WI38 (cell line): ENCODE data around the gene CHRM4.

ENCODE experiments used
- H3K4me3 ChIP-seq: 2 replicates; pipeline ENCODE4 v1.5.1; 2011; ENCODE audit warnings: low read depth, mild to moderate bottlenecking, control low read depth, low read length
- TF ChIP-seq, protein P1 (sequence below): IDR thresholded peaks from 2 replicates; pipeline ENCODE4 v1.5.1; 2012; ENCODE audit warnings: low read depth, mild to moderate bottlenecking, control low read depth, low read length

CHRM4 gene

GRCh38 chr11:46363455-46364005 is 28.0 kb downstream of the CHRM4 start:
- TF ChIP-seq, protein P1, sequence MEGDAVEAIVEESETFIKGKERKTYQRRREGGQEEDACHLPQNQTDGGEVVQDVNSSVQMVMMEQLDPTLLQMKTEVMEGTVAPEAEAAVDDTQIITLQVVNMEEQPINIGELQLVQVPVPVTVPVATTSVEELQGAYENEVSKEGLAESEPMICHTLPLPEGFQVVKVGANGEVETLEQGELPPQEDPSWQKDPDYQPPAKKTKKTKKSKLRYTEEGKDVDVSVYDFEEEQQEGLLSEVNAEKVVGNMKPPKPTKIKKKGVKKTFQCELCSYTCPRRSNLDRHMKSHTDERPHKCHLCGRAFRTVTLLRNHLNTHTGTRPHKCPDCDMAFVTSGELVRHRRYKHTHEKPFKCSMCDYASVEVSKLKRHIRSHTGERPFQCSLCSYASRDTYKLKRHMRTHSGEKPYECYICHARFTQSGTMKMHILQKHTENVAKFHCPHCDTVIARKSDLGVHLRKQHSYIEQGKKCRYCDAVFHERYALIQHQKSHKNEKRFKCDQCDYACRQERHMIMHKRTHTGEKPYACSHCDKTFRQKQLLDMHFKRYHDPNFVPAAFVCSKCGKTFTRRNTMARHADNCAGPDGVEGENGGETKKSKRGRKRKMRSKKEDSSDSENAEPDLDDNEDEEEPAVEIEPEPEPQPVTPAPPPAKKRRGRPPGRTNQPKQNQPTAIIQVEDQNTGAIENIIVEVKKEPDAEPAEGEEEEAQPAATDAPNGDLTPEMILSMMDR: no peak
- no peak overlapping the region for H3K4me3 ChIP-seq

GRCh38 chr11:46363031-46363407 is 28.6 kb downstream of the CHRM4 start:
- no peak overlapping the region for H3K4me3 ChIP-seq
- TF ChIP-seq, protein P1: no peak

DNA sequence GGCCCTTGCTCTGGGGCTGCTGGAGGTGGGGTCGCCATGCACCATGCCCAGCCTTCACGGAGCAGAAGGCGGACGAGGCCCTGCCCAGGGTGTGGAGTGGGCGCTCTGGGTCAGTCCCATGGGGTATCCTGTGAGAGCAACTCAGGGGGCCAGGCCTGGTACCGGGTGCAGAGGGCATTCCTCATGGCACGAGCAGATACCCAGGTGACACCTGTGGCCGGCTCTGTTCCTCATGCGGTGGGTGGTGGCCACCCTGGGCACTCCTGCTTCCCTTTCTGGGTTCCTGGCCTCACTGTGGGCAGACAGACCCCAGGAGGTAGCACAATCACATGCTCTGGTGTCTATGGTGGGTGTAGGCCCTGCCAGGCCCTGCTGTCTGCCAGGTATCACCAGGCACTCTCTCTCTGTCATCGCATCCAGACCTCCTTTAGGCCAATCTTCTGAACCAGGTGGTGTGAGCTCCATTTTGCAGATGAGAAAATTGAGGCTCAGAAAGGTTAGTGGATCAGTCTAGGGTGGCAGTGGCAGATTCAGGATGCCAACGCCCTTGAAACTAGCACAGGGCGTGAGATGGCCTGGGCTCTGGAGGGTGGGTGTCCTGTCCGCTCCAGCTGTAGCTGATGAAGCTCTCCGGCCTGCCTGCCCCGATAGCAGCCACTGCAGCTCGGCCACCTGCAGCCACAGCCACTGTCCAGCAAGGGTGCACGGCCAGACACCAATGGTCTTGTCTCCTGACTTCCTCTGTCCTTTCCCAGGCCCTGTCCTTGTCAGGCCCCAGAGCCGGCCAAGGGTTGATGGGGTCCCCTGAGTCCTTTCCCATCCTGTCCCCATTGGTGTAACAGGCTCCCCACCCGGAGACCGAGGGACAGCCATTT is 29.2 kb downstream of the CHRM4 start:
- no peak overlapping the region for H3K4me3 ChIP-seq
- TF ChIP-seq, protein P1: no peak

- TF ChIP-seq, protein P1: no peak
- H3K4me3 ChIP-seq: peak overlapping the region; percentile 13; the same call in 1 of the 2 replicates
Observed at GRCh38 chr11:46361283-46362155, 30.1 kb downstream of the CHRM4 start.

GRCh38 chr11:46360878-46361277 is 30.7 kb downstream of the CHRM4 start:
- TF ChIP-seq, protein P1: no peak
- no peak overlapping the region; the same call in 1 of the 2 replicates for H3K4me3 ChIP-seq

DNA sequence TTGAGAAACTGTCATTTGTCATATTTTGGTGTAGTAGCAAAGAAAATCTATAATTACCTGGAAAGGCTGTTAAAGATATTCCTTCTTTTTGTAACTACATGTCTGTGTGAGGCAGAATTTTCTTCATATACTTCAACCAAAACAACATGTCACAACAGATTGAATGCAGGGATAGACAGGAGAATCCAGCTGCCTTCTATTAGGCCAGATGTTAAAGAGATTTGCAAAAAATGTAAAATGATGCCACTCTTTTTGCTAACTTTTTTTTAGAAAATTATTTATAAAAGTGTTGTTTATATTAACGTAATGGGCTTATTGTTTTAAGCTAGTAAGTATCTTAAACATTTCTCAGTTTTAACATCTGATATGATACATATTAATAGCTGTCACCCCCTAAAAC is 31.6 kb downstream of the CHRM4 start:
- TF ChIP-seq, protein P1: no peak
- no peak overlapping the region for H3K4me3 ChIP-seq
